Spleen (tissue), 11 donors: ENCODE results near the gene KIF19. TPM values are rescaled to one million over a fixed set of nuclear protein-coding genes. Genes with fewer than 3 reads are reported as not detected.

Experiments used
- DNase-seq: peaks from one replicate; pipeline ENCODE4 v3.0.0-alpha.2; 2020
- H3K27ac ChIP-seq, 8 donors: fragments of 200-600 bp; sonication (generic) in 7 of 8; 1 replicate in 4 of 8; 2 replicates in 4 of 8; pipeline versions ENCODE4 v1.5.0 to v1.8.0; 2016 to 2021; ENCODE audit warnings: inconsistent platforms in 4 of 8, mild to moderate bottlenecking in 4 of 8, moderate library complexity in 1 of 8
- H3K27me3 ChIP-seq, 7 donors: fragments of 200-600 bp; sonication (generic) in 6 of 7; replicated peaks in 1 of 7; 1 replicate in 4 of 7; 2 replicates in 3 of 7; pipeline versions ENCODE4 v1.5.0 to v1.8.0; 2016 to 2021; ENCODE audit warnings: inconsistent platforms in 3 of 7, mild to moderate bottlenecking in 1 of 7
- H3K36me3 ChIP-seq, 6 donors: fragments of 200-600 bp; sonication (generic) in 5 of 6; 1 replicate in 4 of 6; 2 replicates in 2 of 6; pipeline versions ENCODE4 v1.5.0 to v1.8.0; 2016 to 2021; ENCODE audit warnings: inconsistent platforms in 2 of 6
- H3K4me1 ChIP-seq, 6 donors: fragments of 200-600 bp; sonication (generic) in 5 of 6; 1 replicate in 3 of 6; 2 replicates in 3 of 6; pipeline versions ENCODE4 v1.5.0 to v1.8.0; 2016 to 2021; ENCODE audit warnings: inconsistent platforms in 3 of 6
- H3K4me3 ChIP-seq, 8 donors: fragments of 200-600 bp; sonication (generic) in 7 of 8; 1 replicate in 4 of 8; 2 replicates in 4 of 8; pipeline versions ENCODE4 v1.5.0 to v1.8.0; 2016 to 2021; ENCODE audit warnings: inconsistent platforms in 4 of 8, mild to moderate bottlenecking in 4 of 8, moderate library complexity in 2 of 8
- H3K9me3 ChIP-seq, 8 donors: fragments of 200-600 bp; sonication (generic) in 7 of 8; 1 replicate in 4 of 8; 2 replicates in 4 of 8; pipeline versions ENCODE4 v1.5.0 to v1.8.0; 2016 to 2021; ENCODE audit warnings: inconsistent platforms in 4 of 8
- CTCF ChIP-seq, 11 experiments: fragments of 200-600 bp in 7 of 11; fragments of 450-650 bp in 4 of 11; sonication (generic) in 4 of 11; IDR thresholded peaks in 8 of 11; conservative IDR thresholded peaks in 3 of 11; 1 replicate in 7 of 11; 2 replicates in 4 of 11; pipeline versions ENCODE4 v1.4.0 to v1.8.0; 2016 to 2021; ENCODE audit warnings: antibody characterized with exemption in 11 of 11, inconsistent platforms in 4 of 11, mild to moderate bottlenecking in 1 of 11
- POLR2A ChIP-seq, 3 donors: fragments of 450-650 bp; IDR thresholded peaks; one replicate each; pipeline ENCODE4 v1.5.1; 2017; ENCODE audit warnings: antibody characterized with exemption in 3 of 3, mild to moderate bottlenecking in 1 of 3
- POLR2AphosphoS5 ChIP-seq, 3 donors: sonication (generic); formaldehyde crosslinking; IDR thresholded peaks; one replicate each; pipeline ENCODE4 v1.5.1; 2017; ENCODE audit warnings: antibody characterized with exemption in 3 of 3
- WGBS, 5 donors: extraction: QIAGEN DNeasy Blood & Tissue Kit in 3 of 5; methylation state at CpG; one replicate each; pipeline versions ENCODE4 v1.1.5 to v1.1.7; 2013 to 2018; 5-methylcytosine and 5-hydroxymethylcytosine counted together
- intact Hi-C: fragments of 100-400 bp; cut with DNase I; formaldehyde crosslinking; loops from one replicate; pipeline ENCODE4 v1.15.0; 2023; ENCODE audit warnings: low total_unique reads
- polyA plus RNA-seq, 3 donors: library from polyadenylated mRNA; stranded (reverse); fragments of 200-250 nt; gene quantifications; one replicate each; pipeline ENCODE4 v1.2.1, GENCODE V29; 2013
- total RNA-seq, 7 donors: library from RNA; depleted of rRNA in 3 of 7; stranded (reverse); fragments of >200 nt in 3 of 7; fragmentation: NEBNext Ultra II Directional in 4 of 7; extraction: Animal tissue kit (Norgen Biotek cat#: 25700) in 4 of 7; gene quantifications; one replicate each; pipeline versions ENCODE4 v1.1.0 to v1.2.1, GENCODE V29; 2016 to 2021
- donor health status: healthy with polysubstance abuse.
- donor health status: DM: no; HTN: no; CAD: no; lungs with moderate emphysema.
- donor health status: DM: no; HTN: no; CAD: no.
- donor health status: Bipolar disorder and iron deficiency.
- donor health status: healthy.
- donor health status: DM: no; HTN: no; CAD: no.
- donor health status: DM: yes; HTN: yes; CAD: no.

The KIF19 gene
- total and polyA plus RNA-seq, 10 donors: 5.7 to 48.2 (median 22.6) TPM

GRCh38 chr17:74367206-74367605 is 41.2 kb downstream of the KIF19 start, which contains the start of gene GPR142:
GPR142 (plus strand) TSS chr17:74367506; CDS start chr17:74369541, 2,035 bp downstream.
- Histone ChIP-seq H3K27me3 (peaks cover 0 to 56% (median 0%) of the 10 kb centered on the region in 7 donors), H3K36me3 (no peaks in the 10 kb centered on the region), H3K4me3 (peak within 1 kb of the TSS in 2 of 8 donors; percentile 15 to 61), H3K27ac (no peak within 1 kb of the TSS), H3K9me3 (no peaks in the 10 kb centered on the region), H3K4me1 (peaks cover 10 to 20% (median 16%) of the 10 kb centered on the region in 6 donors)
- intact Hi-C loops: loop anchor here (10.0 kb wide), 1 partner anchor 152 kb away; the partner anchor contains the start of gene TTYH2
- WGBS, 5 donors: 72 to 98% (median 88%) methylated on average over 3 to 5 of the region's 5 CpGs
- DNase-seq: no peak
- TF ChIP-seq CTCF (IDR thresholded peaks at IDR 0.05 in 8 of 11, conservative IDR thresholded peaks at IDR 0.05 in 3 of 11): no peak
- TF ChIP-seq POLR2A (IDR thresholded peaks at IDR 0.05): no peak
- TF ChIP-seq POLR2AphosphoS5 (IDR thresholded peaks at IDR 0.05): no peak

- 6 to 20% (median 13%) methylated on average over 8 to 14 of the region's 14 CpGs for WGBS, 5 donors
- peak; percentile 91 for DNase-seq
- TF ChIP-seq POLR2A (IDR thresholded peaks at IDR 0.05) (no peak), CTCF (IDR thresholded peaks at IDR 0.05 in 8 of 11, conservative IDR thresholded peaks at IDR 0.05 in 3 of 11) (peak; percentile 84 to 96 (median 93)), POLR2AphosphoS5 (IDR thresholded peaks at IDR 0.05) (no peak)
- H3K27me3 ChIP-seq: peaks cover 0 to 50% (median 0%) of the 10 kb centered on the region in 7 donors
- H3K36me3 ChIP-seq: no peaks in the 10 kb centered on the region
- H3K27ac ChIP-seq: peak overlapping the region in 1 of 8 donors; percentile 11
- intact Hi-C loops: loop anchor here (10.0 kb wide), 1 partner anchor 154 kb away; the partner anchor contains the start of gene TTYH2
- H3K4me1 ChIP-seq: peaks cover 10 to 20% (median 16%) of the 10 kb centered on the region in 6 donors
- no peaks in the 10 kb centered on the region for H3K9me3 ChIP-seq
- H3K4me3 ChIP-seq: peak overlapping the region in 2 of 8 donors; percentile 15 to 61
Observed at GRCh38 chr17:74368341-74369081, 42.5 kb downstream of the KIF19 start.

- Histone ChIP-seq H3K27me3 (peaks cover 0 to 54% (median 0%) of the 10 kb centered on the region in 7 donors), H3K36me3 (no peaks in the 10 kb centered on the region), H3K4me1 (peaks cover 10 to 20% (median 16%) of the 10 kb centered on the region in 6 donors), H3K9me3 (no peaks in the 10 kb centered on the region), H3K4me3 (peak overlapping the region in 1 of 8 donors; percentile 61), H3K27ac (no peak overlapping the region)
- intact Hi-C loops: loop anchor here (10.0 kb wide), 1 partner anchor 154 kb away; the partner anchor contains the start of gene TTYH2
- TF ChIP-seq CTCF (IDR thresholded peaks at IDR 0.05 in 8 of 11, conservative IDR thresholded peaks at IDR 0.05 in 3 of 11): no peak
- TF ChIP-seq POLR2AphosphoS5 (IDR thresholded peaks at IDR 0.05): no peak
- no peak for TF ChIP-seq POLR2A (IDR thresholded peaks at IDR 0.05)
- WGBS, 5 donors: 5 to 17% (median 6%) methylated on average over 10 of the region's 10 CpGs
- DNase-seq: peak; percentile 87
Observed at GRCh38 chr17:74369221-74369620, 43.2 kb downstream of the KIF19 start.
